Hindlimb muscle (tissue), 1 donor: ENCODE results near the gene ZYG11B. TPM values are rescaled to one million over a fixed set of nuclear protein-coding genes. Genes with fewer than 3 reads are reported as not detected.
"Not testable (repeated sequence)": the region's sequence is repeated elsewhere in the genome, so short reads cannot be mapped to it uniquely, and the experiment has no call there.

Experiments
- DNase-seq: peaks from one replicate; pipeline ENCODE4 v3.0.0-alpha.2; 2013
- polyA plus RNA-seq: library from polyadenylated mRNA; unstranded; fragments of 120-200 nt; gene quantifications from one replicate; pipeline ENCODE4 v1.2.1, GENCODE V29; 2013; ENCODE audit not compliant: insufficient read length

The ZYG11B gene
- polyA plus RNA-seq, 1 donor: 39.0 TPM

GRCh38 chr1:52756020-52756419 lies 29.8 kb downstream of the ZYG11B start:
- no peak for DNase-seq

- no peak for DNase-seq
Measured at GRCh38 chr1:52759908-52760307, 33.7 kb downstream of the ZYG11B start.

GRCh38 chr1:52767596-52768280 lies 41.5 kb downstream of the ZYG11B start:
- no peak for DNase-seq

GRCh38 chr1:52769346-52770033 lies 43.2 kb downstream of the ZYG11B start:
- no peak for DNase-seq

GRCh38 chr1:52771384-52771783 lies 45.1 kb downstream of the ZYG11B start:
- no peak for DNase-seq

- DNase-seq: no peak
Measured at GRCh38 chr1:52786148-52786547, 59.9 kb downstream of the ZYG11B start.

GRCh38 chr1:52790429-52790828 lies 64.2 kb downstream of the ZYG11B start:
- DNase-seq: not testable (repeated sequence)

GRCh38 chr1:52792036-52792435 lies 65.8 kb downstream of the ZYG11B start:
- DNase-seq: no peak

GRCh38 chr1:52793717-52794116 lies 67.5 kb downstream of the ZYG11B start:
- DNase-seq: not testable (repeated sequence)

- DNase-seq: no peak
Measured at GRCh38 chr1:52795464-52795863, 69.2 kb downstream of the ZYG11B start.

- no peak for DNase-seq
Measured at GRCh38 chr1:52798331-52798730, 72.1 kb downstream of the ZYG11B start.

GRCh38 chr1:52801011-52801410 lies 74.8 kb downstream of the ZYG11B start:
- no peak for DNase-seq

- DNase-seq: not testable (repeated sequence)
Measured at GRCh38 chr1:52804083-52804482, 77.8 kb downstream of the ZYG11B start.

GRCh38 chr1:52814465-52814864 lies 88.2 kb downstream of the ZYG11B start:
- no peak for DNase-seq

- DNase-seq: not testable (repeated sequence)
Measured at GRCh38 chr1:52820830-52821229, 94.6 kb downstream of the ZYG11B start.

- no peak for DNase-seq
Measured at GRCh38 chr1:52825868-52826267, 99.6 kb downstream of the ZYG11B start.

GRCh38 chr1:52834798-52835197 lies 108.5 kb downstream of the ZYG11B start:
- DNase-seq: no peak

GRCh38 chr1:52836035-52836434 lies 109.8 kb downstream of the ZYG11B start:
- no peak for DNase-seq

- DNase-seq: not testable (repeated sequence)
Measured at GRCh38 chr1:52839175-52839574, 112.9 kb downstream of the ZYG11B start.

- DNase-seq: peak; percentile 58
Measured at GRCh38 chr1:52842643-52843310, 116.5 kb downstream of the ZYG11B start, which contains the start of gene ZYG11A. ZYG11A (plus strand) TSS chr1:52842760; CDS start chr1:52842884, 124 bp downstream.

- DNase-seq: not testable (repeated sequence)
Measured at GRCh38 chr1:52845119-52845518, 118.9 kb downstream of the ZYG11B start.

GRCh38 chr1:52848423-52848822 lies 122.2 kb downstream of the ZYG11B start:
- DNase-seq: no peak

GRCh38 chr1:52850951-52851350 lies 124.7 kb downstream of the ZYG11B start:
- DNase-seq: no peak

GRCh38 chr1:52852854-52853253 lies 126.6 kb downstream of the ZYG11B start:
- DNase-seq: no peak
